ENCODE measurements around the gene CHMP3.

The CHMP3 gene

GRCh38 chr2:86513948-86514660 is 49.1 kb downstream of the CHMP3 start:
- no peak for DNase-seq (ENCODE audit: low read depth)
- H3K4me3 ChIP-seq (ENCODE audit: low read length) = no peak overlapping the region
- TF ChIP-seq CTCF (IDR thresholded peaks at IDR 0.05; ENCODE audit: insufficient read depth, low read depth, low read length, missing control alignments) = no peak

GRCh38 chr2:86512892-86513291 is 50.4 kb downstream of the CHMP3 start:
- TF ChIP-seq CTCF (IDR thresholded peaks at IDR 0.05; ENCODE audit: insufficient read depth, low read depth, low read length, missing control alignments) = no peak
- no peak for DNase-seq (ENCODE audit: low read depth)
- no peak overlapping the region for H3K4me3 ChIP-seq (ENCODE audit: low read length)

GRCh38 chr2:86512034-86512433 is 51.2 kb downstream of the CHMP3 start:
- no peak overlapping the region for H3K4me3 ChIP-seq (ENCODE audit: low read length)
- TF ChIP-seq CTCF (IDR thresholded peaks at IDR 0.05; ENCODE audit: insufficient read depth, low read depth, low read length, missing control alignments) = no peak
- DNase-seq (ENCODE audit: low read depth) = peak; percentile 8

GRCh38 chr2:86510436-86510933 is 52.8 kb downstream of the CHMP3 start:
- TF ChIP-seq CTCF (IDR thresholded peaks at IDR 0.05; ENCODE audit: insufficient read depth, low read depth, low read length, missing control alignments) = no peak
- no peak for DNase-seq (ENCODE audit: low read depth)
- no peak overlapping the region for H3K4me3 ChIP-seq (ENCODE audit: low read length)

GRCh38 chr2:86507600-86507999 is 55.6 kb downstream of the CHMP3 start:
- H3K4me3 ChIP-seq (ENCODE audit: low read length) = no peak overlapping the region
- DNase-seq (ENCODE audit: low read depth) = no peak
- no peak for TF ChIP-seq CTCF (IDR thresholded peaks at IDR 0.05; ENCODE audit: insufficient read depth, low read depth, low read length, missing control alignments)

- DNase-seq (ENCODE audit: low read depth) = no peak
- no peak for TF ChIP-seq CTCF (IDR thresholded peaks at IDR 0.05; ENCODE audit: insufficient read depth, low read depth, low read length, missing control alignments)
- H3K4me3 ChIP-seq (ENCODE audit: low read length) = no peak overlapping the region
Measured at GRCh38 chr2:86500325-86501083, 62.7 kb downstream of the CHMP3 start.

Data from epithelial cell of esophagus (primary cell).